Esophagus squamous epithelium (tissue), 5 donors: Measurements from ENCODE around the gene SOX15. TPM values are rescaled to one million over a fixed set of nuclear protein-coding genes. Genes with fewer than 3 reads are reported as not detected.

Source experiments
- DNase-seq: peaks from one replicate; lab custom pipeline; 2025; lab: John Stamatoyannopoulos, UW
- H3K27ac ChIP-seq, 4 donors: fragments of 200-600 bp; sonication (generic); one replicate each; pipeline ENCODE4 v1.5.1; 2016 to 2019; ENCODE audit warnings: mild to moderate bottlenecking in 1 of 4
- H3K27me3 ChIP-seq, 4 donors: fragments of 200-600 bp; sonication (generic); 1 replicate in 3 of 4; 2 replicates in 1 of 4; pipeline versions ENCODE4 v1.5.1 to v1.6.0; 2017 to 2021; ENCODE audit warnings: antibody characterized with exemption in 1 of 4
- H3K36me3 ChIP-seq, 3 donors: fragments of 200-600 bp; sonication (generic); one replicate each; pipeline ENCODE4 v1.5.1; 2016 to 2019
- H3K4me1 ChIP-seq, 3 donors: fragments of 200-600 bp; sonication (generic); one replicate each; pipeline ENCODE4 v1.5.1; 2017 to 2019
- H3K4me3 ChIP-seq, 4 donors: fragments of 200-600 bp; sonication (generic); 1 replicate in 3 of 4; 2 replicates in 1 of 4; pipeline ENCODE4 v1.5.1; 2016 to 2019; ENCODE audit warnings: mild to moderate bottlenecking in 2 of 4, moderate library complexity in 1 of 4
- H3K9me3 ChIP-seq, 3 donors: fragments of 200-600 bp; sonication (generic); one replicate each; pipeline ENCODE4 v1.5.1; 2016 to 2019
- CTCF ChIP-seq, 6 experiments: fragments of 450-650 bp in 4 of 6; fragments of 200-600 bp in 2 of 6; sonication (generic) in 2 of 6; IDR thresholded peaks; one replicate each; pipeline ENCODE4 v1.5.1; 2016 to 2019; ENCODE audit warnings: antibody characterized with exemption in 6 of 6, mild to moderate bottlenecking in 4 of 6, moderate library complexity in 4 of 6
- POLR2A ChIP-seq, 4 donors: fragments of 450-650 bp; IDR thresholded peaks; one replicate each; pipeline ENCODE4 v1.6.1; 2017; ENCODE audit warnings: antibody characterized with exemption in 4 of 4, mild to moderate bottlenecking in 4 of 4, moderate library complexity in 3 of 4
- WGBS, 2 donors: methylation state at CpG; one replicate each; pipeline ENCODE4 v1.1.5; 2018; 5-methylcytosine and 5-hydroxymethylcytosine counted together
- intact Hi-C: fragments of 100-400 bp; cut with DNase I; formaldehyde crosslinking; loops from one replicate; pipeline ENCODE4 v1.15.0; 2022
- total RNA-seq, 4 donors: library from RNA; depleted of rRNA; stranded (reverse); fragments of >200 nt; gene quantifications; one replicate each; pipeline ENCODE4 v1.1.0, GENCODE V29; 2016
- donor health status: DM: yes; HTN: yes; CAD: no.

The SOX15 gene
- total RNA-seq, 4 donors from 2014 or later, result 89.1 to 127 (median 103) TPM

- Histone ChIP-seq H3K36me3 (peaks cover 14 to 50% (median 16%) of the 10 kb centered on the region in 3 donors), H3K27me3 (no peaks in the 10 kb centered on the region), H3K27ac (peak overlapping the region; percentile 94 to 97 (median 96)), H3K9me3 (no peaks in the 10 kb centered on the region), H3K4me1 (peaks cover 59 to 95% (median 76%) of the 10 kb centered on the region in 3 donors), H3K4me3 (peak overlapping the region; percentile 45 to 80 (median 63))
- WGBS, 2 donors, result 84 to 100% methylated on average over 2 to 11 of the region's 36 CpGs
- intact Hi-C loops, result no loop called here
- no peak for TF ChIP-seq CTCF (IDR thresholded peaks at IDR 0.05)
- TF ChIP-seq POLR2A (IDR thresholded peaks at IDR 0.05), result no peak
- DNase-seq, result no peak
Observed at GRCh38 chr17:7582396-7583252, 7.3 kb downstream of the SOX15 start.

- peaks cover 61 to 95% (median 71%) of the 10 kb centered on the region in 3 donors for H3K4me1 ChIP-seq
- peak overlapping the region in 3 of 4 donors; percentile 21 to 80 (median 57) for H3K4me3 ChIP-seq
- DNase-seq, result no peak
Observed at GRCh38 chr17:7580604-7581575, 9.0 kb downstream of the SOX15 start.

GRCh38 chr17:7579834-7580603 is 9.9 kb downstream of the SOX15 start:
- intact Hi-C loops, result no loop called here
- WGBS, 2 donors, result 58 to 80% methylated on average over 2 to 11 of the region's 12 CpGs
- Histone ChIP-seq H3K36me3 (peaks cover 31 to 50% (median 37%) of the 10 kb centered on the region in 3 donors), H3K9me3 (no peaks in the 10 kb centered on the region), H3K4me1 (peaks cover 65 to 95% (median 78%) of the 10 kb centered on the region in 3 donors), H3K27ac (peak overlapping the region; percentile 94 to 97 (median 96)), H3K4me3 (peak overlapping the region in 3 of 4 donors; percentile 21 to 80 (median 57)), H3K27me3 (no peaks in the 10 kb centered on the region)
- DNase-seq, result no peak
- TF ChIP-seq CTCF (IDR thresholded peaks at IDR 0.05), result no peak
- TF ChIP-seq POLR2A (IDR thresholded peaks at IDR 0.05), result no peak

More at GRCh38 chr17:7580604-7581575, 9.0 kb downstream of the SOX15 start:
- 52 to 59% methylated on average over 20 to 23 of the region's 23 CpGs for WGBS, 2 donors
- no peaks in the 10 kb centered on the region for H3K9me3 ChIP-seq
- H3K36me3 ChIP-seq, result peaks cover 23 to 50% (median 29%) of the 10 kb centered on the region in 3 donors
- TF ChIP-seq CTCF (IDR thresholded peaks at IDR 0.05) (no peak), POLR2A (IDR thresholded peaks at IDR 0.05) (no peak)
- H3K27me3 ChIP-seq, result no peaks in the 10 kb centered on the region
- intact Hi-C loops, result no loop called here
- peak overlapping the region; percentile 94 to 97 (median 96) for H3K27ac ChIP-seq

GRCh38 chr17:7579001-7579833 is 10.7 kb downstream of the SOX15 start, which contains the start of gene CD68:
Gene CD68, plus strand, starts transcription at chr17:7579638. Its CDS starts 40 bp downstream, at chr17:7579678.
- DNase-seq, result peak; percentile 49
- Histone ChIP-seq H3K27me3 (no peaks in the 10 kb centered on the region), H3K4me1 (peaks cover 62 to 95% (median 78%) of the 10 kb centered on the region in 3 donors), H3K9me3 (no peaks in the 10 kb centered on the region), H3K4me3 (peak within 1 kb of the TSS in 3 of 4 donors; percentile 21 to 80 (median 57)), H3K36me3 (peaks cover 39 to 59% (median 44%) of the 10 kb centered on the region in 3 donors), H3K27ac (peak within 1 kb of the TSS; percentile 94 to 97 (median 96))
- WGBS, 2 donors, result 4 to 10% methylated on average over 5 to 7 of the region's 7 CpGs
- TF ChIP-seq POLR2A (IDR thresholded peaks at IDR 0.05), result peak in 2 of 4 donors; percentile 80 to 81
- no peak for TF ChIP-seq CTCF (IDR thresholded peaks at IDR 0.05)
- intact Hi-C loops, result no loop called here
